NCI-H1436 treated with DMSO at 0.1 percent for 48 hours (cell line): ENCODE measurements around the gene PACRG.

Experiments
- DNase-seq: peaks from one replicate; lab custom pipeline; 2025; lab: John Stamatoyannopoulos, UW

The PACRG gene

DNA sequence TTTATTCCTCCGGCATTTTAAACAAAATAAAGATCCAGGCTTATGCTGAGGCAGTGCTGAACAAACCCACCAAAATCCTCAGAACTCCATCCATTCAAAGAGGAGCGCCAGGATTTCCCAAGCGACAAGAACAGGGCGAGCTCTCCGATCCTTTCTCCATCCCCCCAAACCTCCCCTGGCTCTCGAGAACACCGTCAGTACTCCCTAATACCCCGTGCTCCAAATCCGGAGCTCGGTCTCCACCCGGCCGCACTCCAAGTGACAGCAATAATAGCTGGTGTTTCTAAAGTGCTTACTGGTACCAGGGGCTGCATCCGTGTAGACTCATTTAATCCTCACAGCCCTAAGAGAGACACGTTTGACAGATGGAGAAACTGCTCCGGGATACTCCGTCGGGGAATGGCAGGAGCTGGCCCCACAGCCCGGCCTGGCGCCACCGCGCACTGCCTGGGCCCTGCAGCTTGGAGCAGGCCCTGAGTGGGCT, 409.7 kb downstream of the PACRG start:
- DNase-seq, result no peak

- DNase-seq, result no peak
Observed at GRCh38 chr6:163146036-163146435, 418.3 kb downstream of the PACRG start.

- DNase-seq, result no peak
Observed at GRCh38 chr6:163147994-163148393, 420.2 kb downstream of the PACRG start.

- no peak for DNase-seq
Observed at GRCh38 chr6:163148451-163149278, 420.9 kb downstream of the PACRG start.

- no peak for DNase-seq
Observed at GRCh38 chr6:163149279-163149848, 421.6 kb downstream of the PACRG start.

- DNase-seq, result no peak
Observed at GRCh38 chr6:163151212-163151611, 423.4 kb downstream of the PACRG start.

DNA sequence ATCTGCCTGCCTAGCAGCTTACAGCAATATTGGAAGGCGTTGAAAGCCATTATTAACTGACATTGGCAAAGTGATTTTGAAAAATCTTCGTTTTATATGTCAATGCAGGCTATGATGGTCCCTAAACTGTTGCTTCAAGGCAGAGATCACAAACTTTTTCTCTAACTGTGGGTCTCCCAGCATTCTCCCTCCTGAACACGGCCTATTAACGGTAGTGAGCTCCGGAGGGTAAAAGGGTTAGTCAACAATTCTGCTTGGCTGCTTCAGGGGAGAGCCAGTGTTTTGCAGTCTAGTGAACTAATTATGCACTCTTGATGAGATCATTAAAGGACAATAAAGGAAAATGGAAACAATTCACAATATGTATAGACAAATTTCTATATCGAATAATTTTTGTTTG, 424.9 kb downstream of the PACRG start:
- no peak for DNase-seq

DNA sequence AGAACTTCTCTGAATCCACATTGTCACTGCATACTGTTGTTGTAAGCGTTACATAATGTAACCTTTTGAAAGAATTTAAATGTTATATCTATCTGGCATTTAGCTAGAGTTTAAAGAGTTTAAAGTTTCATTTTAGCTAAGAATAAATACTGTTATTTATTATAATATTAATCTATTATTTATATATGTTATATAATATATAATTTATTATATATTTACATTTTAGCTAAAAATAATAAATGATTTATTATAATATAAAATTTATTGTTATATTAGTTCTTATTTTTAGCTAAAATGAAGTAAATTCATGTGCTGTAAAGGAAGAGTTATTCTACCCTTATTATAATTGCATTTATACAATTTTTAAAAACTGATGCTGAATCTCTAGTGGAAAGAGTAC, 431.3 kb downstream of the PACRG start:
- DNase-seq, result no peak

DNA sequence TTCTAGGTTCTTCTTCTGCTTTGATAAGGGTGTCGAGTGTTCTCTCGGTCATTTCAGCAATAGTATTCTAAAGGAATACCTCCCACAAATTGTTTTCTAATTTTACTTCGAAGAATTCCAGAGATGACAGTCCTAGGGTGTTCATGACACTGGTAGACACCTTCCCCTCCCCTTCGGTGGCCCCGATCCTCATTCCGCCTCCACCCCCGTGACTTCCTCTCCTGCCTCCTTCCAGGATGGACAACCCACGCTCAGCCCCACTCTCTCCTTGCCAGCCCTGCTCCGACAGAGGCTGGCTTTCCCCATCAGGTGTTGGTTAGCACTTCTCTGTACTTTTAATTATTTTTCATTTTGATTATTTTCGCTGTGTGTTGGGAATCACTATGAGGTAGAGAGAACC, 431.9 kb downstream of the PACRG start:
- DNase-seq, result no peak

GRCh38 chr6:163162007-163162873, 434.5 kb downstream of the PACRG start:
- DNase-seq, result no peak

DNA sequence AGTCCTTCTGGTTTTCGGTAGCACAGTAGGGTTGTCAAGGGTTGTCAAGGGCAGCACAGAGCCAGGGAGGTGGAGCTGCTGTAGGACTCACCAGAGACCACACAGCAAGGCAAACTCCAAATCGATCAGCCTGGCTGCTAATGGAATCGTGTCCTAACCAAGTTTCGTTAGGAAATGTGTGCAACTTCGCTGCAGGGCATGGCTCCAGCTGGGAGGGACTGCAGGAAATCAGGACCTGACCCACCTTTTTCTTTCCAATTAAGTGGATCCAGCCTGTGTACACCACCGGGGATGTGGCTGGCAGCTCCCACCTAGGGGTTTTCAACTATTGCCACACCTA, 435.1 kb downstream of the PACRG start:
- no peak for DNase-seq

- DNase-seq, result no peak
Observed at GRCh38 chr6:163164175-163164900, 436.6 kb downstream of the PACRG start.

- no peak for DNase-seq
Observed at GRCh38 chr6:163165155-163165910, 437.6 kb downstream of the PACRG start.

DNA sequence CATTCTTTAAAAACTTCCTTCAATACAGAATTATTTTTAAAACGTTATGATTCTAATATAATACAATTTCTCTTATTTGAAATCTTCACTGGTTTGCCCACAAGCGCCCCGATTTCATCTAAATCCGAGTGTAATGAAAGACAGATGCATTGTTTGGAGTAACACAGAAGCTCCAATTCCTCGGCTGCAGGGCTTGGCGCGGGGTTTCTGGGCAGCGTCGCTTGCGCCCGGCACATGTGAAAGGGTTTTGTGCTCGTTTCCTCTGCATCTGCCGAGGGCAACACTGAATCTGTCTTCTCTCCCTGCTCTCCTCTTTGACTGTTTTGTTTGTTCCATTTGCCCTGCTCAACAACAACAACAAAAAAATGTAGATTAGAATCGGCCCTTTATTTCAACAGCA, 438.1 kb downstream of the PACRG start:
- DNase-seq, result no peak

DNA sequence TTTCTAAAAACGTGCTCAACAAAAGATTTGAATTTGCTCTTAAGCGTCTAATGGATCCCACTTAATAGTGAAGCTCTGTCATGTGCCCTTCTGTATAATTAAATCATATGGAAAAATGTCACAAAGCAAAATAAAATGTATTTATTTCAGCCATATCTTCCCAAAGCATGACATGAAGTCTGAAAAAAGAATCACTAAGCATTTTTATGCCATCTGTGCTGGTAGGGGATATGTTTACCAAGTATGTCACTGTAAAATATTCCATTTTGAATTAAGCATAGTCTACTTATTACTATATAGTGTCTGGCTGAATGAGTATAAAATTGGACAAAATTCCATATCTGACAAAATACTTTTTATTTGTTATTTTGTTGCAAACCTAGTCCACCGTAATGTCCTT, 438.7 kb downstream of the PACRG start:
- no peak for DNase-seq

DNA sequence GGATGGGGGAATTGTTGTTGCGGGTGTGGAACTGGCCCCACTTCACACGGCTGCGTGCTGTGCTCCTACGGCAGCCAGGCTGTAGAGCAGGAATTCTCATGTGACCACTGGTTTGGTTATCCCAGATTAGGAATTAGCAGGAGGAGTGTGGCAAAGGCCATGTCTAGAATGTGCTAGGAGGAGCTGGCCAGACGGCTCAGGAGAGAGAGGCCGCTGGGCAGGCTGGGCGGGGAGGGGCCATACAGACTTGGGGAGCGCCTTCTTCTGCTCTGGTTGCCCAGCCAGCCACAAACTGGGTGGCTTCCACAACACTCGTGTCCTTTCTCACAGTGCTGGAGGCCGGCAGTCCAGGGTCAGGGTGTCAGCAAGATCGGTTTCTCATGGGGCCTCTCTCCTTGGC, 441.7 kb downstream of the PACRG start:
- DNase-seq, result no peak

DNA sequence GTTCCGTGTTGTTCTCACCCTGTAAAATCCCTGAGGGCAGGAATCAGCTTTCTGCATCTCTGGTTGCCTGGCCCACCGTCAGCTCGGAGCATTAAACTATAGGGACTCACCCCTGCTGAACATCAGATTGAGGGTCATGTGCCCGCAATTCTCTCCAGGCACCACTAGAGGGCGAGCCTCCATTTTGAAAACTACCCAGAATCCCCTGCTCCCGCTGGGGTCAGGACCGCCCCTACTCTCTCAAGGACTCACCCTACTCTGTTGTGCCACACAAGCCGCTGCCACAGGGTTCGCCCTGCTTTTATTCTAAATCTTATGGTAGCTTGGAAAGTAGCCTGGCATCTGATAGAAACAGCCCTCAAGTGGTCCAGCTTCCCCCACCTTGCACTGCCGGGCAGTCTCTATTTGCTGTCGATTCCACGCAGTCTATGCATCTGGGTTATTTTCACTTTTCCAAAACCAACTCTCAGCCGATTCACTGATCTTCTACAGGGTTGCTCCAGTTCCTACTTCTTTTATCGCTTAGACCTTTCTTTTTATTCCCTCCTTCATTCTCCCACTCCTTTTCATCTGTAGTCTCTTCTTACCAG, 442.6 kb downstream of the PACRG start:
- DNase-seq, result no peak

- no peak for DNase-seq
Observed at GRCh38 chr6:163173741-163174140, 446.0 kb downstream of the PACRG start.

- DNase-seq, result no peak
Observed at GRCh38 chr6:163175301-163175700, 447.5 kb downstream of the PACRG start.

GRCh38 chr6:163176097-163176496, 448.3 kb downstream of the PACRG start:
- no peak for DNase-seq

GRCh38 chr6:163177007-163177406, 449.2 kb downstream of the PACRG start:
- DNase-seq, result no peak
